Loucy (cell line): ENCODE results near the gene SLC4A4.

Experiments
- H2AFZ ChIP-seq: fragments of 200-600 bp; sonication (generic); 2 replicates; pipeline ENCODE4 v1.6.0; 2016; ENCODE audit warnings: antibody characterized with exemption, mild to moderate bottlenecking, low read length, moderate library complexity
- H3F3A ChIP-seq: fragments of 200-600 bp; 2 replicates; pipeline ENCODE4 v1.6.0; 2016; ENCODE audit warnings: antibody characterized with exemption, low read depth, mild to moderate bottlenecking
- H3K27me3 ChIP-seq: fragments of 200-600 bp; sonication (generic); 2 replicates; pipeline ENCODE4 v1.6.1; 2014; ENCODE audit warnings: low read length, mild to moderate bottlenecking; ENCODE audit not compliant: insufficient read depth, poor library complexity, severe bottlenecking
- H3K36me3 ChIP-seq: fragments of 200-600 bp; sonication (generic); 2 replicates; pipeline ENCODE4 v1.6.1; 2016; ENCODE audit warnings: low read length; ENCODE audit not compliant: insufficient read depth
- H3K4me1 ChIP-seq: fragments of 200-600 bp; sonication (generic); 2 replicates; pipeline ENCODE4 v1.5.1; 2014; ENCODE audit warnings: low read length, mild to moderate bottlenecking; ENCODE audit not compliant: insufficient read depth, poor library complexity, severe bottlenecking
- H3K4me2 ChIP-seq: fragments of 200-600 bp; sonication (generic); 2 replicates; pipeline ENCODE4 v1.6.0; 2014; ENCODE audit warnings: antibody characterized with exemption, low read length, low read depth, mild to moderate bottlenecking; ENCODE audit not compliant: poor library complexity, severe bottlenecking
- H3K4me3 ChIP-seq: fragments of 200-600 bp; sonication (generic); 2 replicates; pipeline ENCODE4 v1.5.1; 2014; ENCODE audit warnings: low read length, mild to moderate bottlenecking, mixed read lengths; ENCODE audit not compliant: poor library complexity, severe bottlenecking
- H3K79me2 ChIP-seq: fragments of 200-600 bp; sonication (generic); 2 replicates; pipeline ENCODE4 v1.6.1; 2014; ENCODE audit warnings: low read length; ENCODE audit not compliant: insufficient read depth
- H3K9ac ChIP-seq: fragments of 200-600 bp; sonication (generic); 2 replicates; pipeline ENCODE4 v1.6.0; 2014; ENCODE audit warnings: mild to moderate bottlenecking, low read depth, low read length, moderate library complexity; ENCODE audit not compliant: poor library complexity, severe bottlenecking
- H3K9me2 ChIP-seq: fragments of 200-600 bp; sonication (generic); replicated peaks from 2 replicates; pipeline ENCODE4 v1.6.1; 2016; ENCODE audit warnings: low read depth, low read length, mixed read lengths
- H3K9me3 ChIP-seq: fragments of 200-600 bp; sonication (generic); 2 replicates; pipeline ENCODE4 v1.6.1; 2014; ENCODE audit warnings: mild to moderate bottlenecking, antibody characterized with exemption, low read length, low read depth; ENCODE audit not compliant: insufficient read depth
- H4K20me1 ChIP-seq: fragments of 200-600 bp; sonication (generic); 2 replicates; pipeline ENCODE4 v1.6.0; 2014; ENCODE audit warnings: antibody characterized with exemption, low read length, mild to moderate bottlenecking; ENCODE audit not compliant: insufficient read depth, poor library complexity, severe bottlenecking
- EZH2phosphoT487 ChIP-seq: fragments of 200-600 bp; IDR thresholded peaks from 2 replicates; pipeline ENCODE4 v1.6.1; 2018; ENCODE audit warnings: antibody characterized with exemption, mild to moderate bottlenecking, moderate library complexity, borderline replicate concordance
- TF ChIP-seq, protein P1 (sequence below): fragments of 200-600 bp; sonication (generic); conservative IDR thresholded peaks from 2 replicates; pipeline ENCODE4 v1.5.1; 2014; ENCODE audit warnings: mild to moderate bottlenecking, antibody characterized with exemption, low read length

SLC4A4 gene

DNA sequence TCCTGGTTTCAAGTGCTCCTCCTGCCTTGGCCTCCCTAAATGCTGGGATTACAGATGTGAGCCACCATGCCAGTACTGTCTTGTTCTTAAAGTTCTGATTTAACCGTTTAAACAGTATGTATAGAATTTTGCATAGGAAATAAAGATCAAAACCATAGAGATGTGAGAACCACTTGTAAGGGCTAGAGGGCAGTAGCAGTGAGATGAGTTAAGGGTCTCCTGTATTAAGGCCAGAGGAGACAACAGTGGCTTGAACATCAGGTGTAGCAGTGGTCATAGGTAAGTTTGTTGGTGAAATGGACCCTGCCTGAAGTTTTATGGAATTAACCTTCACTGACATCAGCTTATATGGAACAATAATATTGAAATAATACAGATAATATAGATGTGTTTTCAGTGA, 155.7 kb downstream of the SLC4A4 start:
- H2AFZ ChIP-seq: no peak overlapping the region
- no peak overlapping the region for H3K4me2 ChIP-seq
- no peaks in the 10 kb centered on the region for H3K9me3 ChIP-seq
- H3K9ac ChIP-seq: no peak overlapping the region
- H3K4me3 ChIP-seq: no peak overlapping the region
- peaks cover 14% of the 10 kb centered on the region for H3K4me1 ChIP-seq
- H3K27me3 ChIP-seq: no peaks in the 10 kb centered on the region
- no peaks in the 10 kb centered on the region for H3K79me2 ChIP-seq
- H3K36me3 ChIP-seq: peaks cover 6% of the 10 kb centered on the region; the same call in 1 of the 2 replicates
- TF ChIP-seq, protein P1, sequence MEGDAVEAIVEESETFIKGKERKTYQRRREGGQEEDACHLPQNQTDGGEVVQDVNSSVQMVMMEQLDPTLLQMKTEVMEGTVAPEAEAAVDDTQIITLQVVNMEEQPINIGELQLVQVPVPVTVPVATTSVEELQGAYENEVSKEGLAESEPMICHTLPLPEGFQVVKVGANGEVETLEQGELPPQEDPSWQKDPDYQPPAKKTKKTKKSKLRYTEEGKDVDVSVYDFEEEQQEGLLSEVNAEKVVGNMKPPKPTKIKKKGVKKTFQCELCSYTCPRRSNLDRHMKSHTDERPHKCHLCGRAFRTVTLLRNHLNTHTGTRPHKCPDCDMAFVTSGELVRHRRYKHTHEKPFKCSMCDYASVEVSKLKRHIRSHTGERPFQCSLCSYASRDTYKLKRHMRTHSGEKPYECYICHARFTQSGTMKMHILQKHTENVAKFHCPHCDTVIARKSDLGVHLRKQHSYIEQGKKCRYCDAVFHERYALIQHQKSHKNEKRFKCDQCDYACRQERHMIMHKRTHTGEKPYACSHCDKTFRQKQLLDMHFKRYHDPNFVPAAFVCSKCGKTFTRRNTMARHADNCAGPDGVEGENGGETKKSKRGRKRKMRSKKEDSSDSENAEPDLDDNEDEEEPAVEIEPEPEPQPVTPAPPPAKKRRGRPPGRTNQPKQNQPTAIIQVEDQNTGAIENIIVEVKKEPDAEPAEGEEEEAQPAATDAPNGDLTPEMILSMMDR: peak; percentile 49
- no peak for TF ChIP-seq EZH2phosphoT487
- H3K9me2 ChIP-seq: no peaks in the 10 kb centered on the region
- no peaks in the 10 kb centered on the region for H3F3A ChIP-seq
- no peaks in the 10 kb centered on the region for H4K20me1 ChIP-seq

DNA sequence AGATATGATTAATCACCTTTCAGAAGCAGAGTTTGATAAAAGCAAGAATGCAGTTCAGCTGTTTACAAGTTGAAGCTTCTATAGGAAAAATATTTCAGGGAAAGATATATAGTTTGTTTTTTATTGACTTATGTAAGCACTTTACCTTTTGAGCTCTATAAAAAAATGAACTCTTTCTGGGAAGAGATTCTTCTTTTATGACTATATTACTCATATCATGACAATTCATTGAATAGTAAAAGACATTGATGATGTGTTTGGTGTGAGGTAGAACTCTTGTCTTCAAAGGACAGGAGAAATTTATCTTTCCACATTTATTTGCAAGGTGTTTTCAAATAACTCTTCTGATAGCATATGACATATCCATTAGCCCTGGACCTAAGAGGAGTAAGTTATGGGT, 156.6 kb downstream of the SLC4A4 start:
- H4K20me1 ChIP-seq: no peaks in the 10 kb centered on the region
- H3K9me3 ChIP-seq: no peaks in the 10 kb centered on the region
- H3K79me2 ChIP-seq: no peaks in the 10 kb centered on the region

DNA sequence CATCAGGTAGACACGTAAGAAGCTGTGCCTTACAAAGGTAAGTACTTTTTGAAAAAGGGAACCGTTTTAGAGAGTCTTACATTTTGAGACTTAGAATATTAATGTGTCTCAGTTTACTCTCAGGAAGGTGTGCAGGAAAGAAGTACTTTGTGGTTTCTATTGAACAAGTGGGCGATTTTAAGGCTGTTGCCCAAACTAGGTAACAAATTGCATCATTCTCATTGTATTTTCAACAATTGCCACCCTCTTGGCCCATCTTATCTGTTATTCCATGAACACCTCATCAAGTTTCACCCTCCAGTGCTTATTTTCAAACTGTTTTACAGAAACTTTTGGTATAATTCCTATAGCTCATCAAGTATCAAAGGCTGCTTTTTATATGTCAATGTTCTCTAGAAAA, 158.3 kb downstream of the SLC4A4 start:
- TF ChIP-seq EZH2phosphoT487: no peak
- TF ChIP-seq, protein P1: no peak
- peaks cover 6% of the 10 kb centered on the region; the same call in 1 of the 2 replicates for H3K36me3 ChIP-seq
- H3K79me2 ChIP-seq: no peaks in the 10 kb centered on the region
- H3F3A ChIP-seq: no peaks in the 10 kb centered on the region
- H3K9ac ChIP-seq: no peak overlapping the region
- no peaks in the 10 kb centered on the region for H3K9me3 ChIP-seq
- H2AFZ ChIP-seq: no peak overlapping the region
- no peak overlapping the region for H3K4me2 ChIP-seq
- no peaks in the 10 kb centered on the region for H3K9me2 ChIP-seq
- peaks cover 14% of the 10 kb centered on the region for H3K4me1 ChIP-seq
- H3K4me3 ChIP-seq: no peak overlapping the region
- H4K20me1 ChIP-seq: no peaks in the 10 kb centered on the region
- H3K27me3 ChIP-seq: no peaks in the 10 kb centered on the region

More for the DNA sequence above, 156.6 kb downstream of the SLC4A4 start:
- Histone ChIP-seq H3K36me3 (peaks cover 6% of the 10 kb centered on the region; the same call in 1 of the 2 replicates), H3F3A (no peaks in the 10 kb centered on the region), H2AFZ (no peak overlapping the region), H3K9ac (no peak overlapping the region), H3K4me2 (no peak overlapping the region), H3K9me2 (no peaks in the 10 kb centered on the region), H3K4me3 (no peak overlapping the region), H3K4me1 (peaks cover 14% of the 10 kb centered on the region), H3K27me3 (no peaks in the 10 kb centered on the region)
- TF ChIP-seq EZH2phosphoT487: no peak
- TF ChIP-seq, protein P1: no peak
